Measurements from ENCODE around the gene CBFA2T3.

The CBFA2T3 gene

GRCh38 chr16:88870608-88871348, 106.2 kb downstream of the CBFA2T3 start:
- no peak for DNase-seq

GRCh38 chr16:88869673-88869980, 107.4 kb downstream of the CBFA2T3 start:
- DNase-seq: no peak

GRCh38 chr16:88868974-88869672, 107.9 kb downstream of the CBFA2T3 start:
- DNase-seq: no peak

- no peak for DNase-seq
These were observed 109.3 kb downstream of the CBFA2T3 start for GRCh38 chr16:88867581-88868246.

- DNase-seq: no peak
These were observed 110.7 kb downstream of the CBFA2T3 start, which contains the start of gene PABPN1L for GRCh38 chr16:88866151-88866920. Gene PABPN1L, minus strand, starts transcription at chr16:88866660. Its CDS starts 54 bp downstream, at chr16:88866606.

- DNase-seq: no peak
These were observed 111.3 kb downstream of the CBFA2T3 start for GRCh38 chr16:88865742-88866141.

- no peak for DNase-seq
These were observed 111.7 kb downstream of the CBFA2T3 start for GRCh38 chr16:88865310-88865709.

- no peak for DNase-seq
These were observed 112.5 kb downstream of the CBFA2T3 start for GRCh38 chr16:88864521-88864920.

- DNase-seq: no peak
These were observed 112.9 kb downstream of the CBFA2T3 start for GRCh38 chr16:88864099-88864498.

- DNase-seq: no peak
These were observed 113.6 kb downstream of the CBFA2T3 start for GRCh38 chr16:88863426-88863825.

GRCh38 chr16:88862968-88863367, 114.0 kb downstream of the CBFA2T3 start:
- DNase-seq: no peak

GRCh38 chr16:88861359-88861758, 115.6 kb downstream of the CBFA2T3 start:
- DNase-seq: no peak

GRCh38 chr16:88859381-88860091, 117.5 kb downstream of the CBFA2T3 start:
- no peak for DNase-seq

GRCh38 chr16:88857728-88858339, 119.2 kb downstream of the CBFA2T3 start:
- DNase-seq: peak; percentile 66

- DNase-seq: peak; percentile 97
These were observed 119.9 kb downstream of the CBFA2T3 start, which contains the start of the genes GALNS and TRAPPC2L for GRCh38 chr16:88856828-88857727. Gene GALNS, minus strand, starts transcription at chr16:88856947. Its CDS starts 70 bp downstream, at chr16:88856877. Gene TRAPPC2L, plus strand, starts transcription at chr16:88857127. Its CDS starts 24 bp downstream, at chr16:88857151.

- no peak for DNase-seq
These were observed 120.7 kb downstream of the CBFA2T3 start for GRCh38 chr16:88856122-88856827.

GRCh38 chr16:88855736-88856121, 121.3 kb downstream of the CBFA2T3 start:
- DNase-seq: no peak

GRCh38 chr16:88855176-88855575, 121.8 kb downstream of the CBFA2T3 start:
- no peak for DNase-seq

- no peak for DNase-seq
These were observed 122.5 kb downstream of the CBFA2T3 start for GRCh38 chr16:88854306-88855111.
